ENCODE data around the gene C1QTNF7. TPM values are rescaled to one million over a fixed set of nuclear protein-coding genes. Genes with fewer than 3 reads are reported as not detected.

The C1QTNF7 gene
- total and polyA plus RNA-seq, 12 donors = 0.30 to 2.7 (median 1.5) TPM

- H3K27me3 ChIP-seq = no peaks in the 10 kb centered on the region
- no peak overlapping the region for H3K27ac ChIP-seq
- whole genome bisulfite sequencing, 2 donors = 70 to 81% methylated on average over 2 of the region's 2 CpGs
- H3K9me3 ChIP-seq = no peaks in the 10 kb centered on the region
- no peak for ATAC-seq
- TF ChIP-seq, protein P1, sequence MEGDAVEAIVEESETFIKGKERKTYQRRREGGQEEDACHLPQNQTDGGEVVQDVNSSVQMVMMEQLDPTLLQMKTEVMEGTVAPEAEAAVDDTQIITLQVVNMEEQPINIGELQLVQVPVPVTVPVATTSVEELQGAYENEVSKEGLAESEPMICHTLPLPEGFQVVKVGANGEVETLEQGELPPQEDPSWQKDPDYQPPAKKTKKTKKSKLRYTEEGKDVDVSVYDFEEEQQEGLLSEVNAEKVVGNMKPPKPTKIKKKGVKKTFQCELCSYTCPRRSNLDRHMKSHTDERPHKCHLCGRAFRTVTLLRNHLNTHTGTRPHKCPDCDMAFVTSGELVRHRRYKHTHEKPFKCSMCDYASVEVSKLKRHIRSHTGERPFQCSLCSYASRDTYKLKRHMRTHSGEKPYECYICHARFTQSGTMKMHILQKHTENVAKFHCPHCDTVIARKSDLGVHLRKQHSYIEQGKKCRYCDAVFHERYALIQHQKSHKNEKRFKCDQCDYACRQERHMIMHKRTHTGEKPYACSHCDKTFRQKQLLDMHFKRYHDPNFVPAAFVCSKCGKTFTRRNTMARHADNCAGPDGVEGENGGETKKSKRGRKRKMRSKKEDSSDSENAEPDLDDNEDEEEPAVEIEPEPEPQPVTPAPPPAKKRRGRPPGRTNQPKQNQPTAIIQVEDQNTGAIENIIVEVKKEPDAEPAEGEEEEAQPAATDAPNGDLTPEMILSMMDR (IDR thresholded peaks at IDR 0.05) = no peak
- peaks cover 0 to 40% (median 23%) of the 10 kb centered on the region in 9 donors for H3K4me1 ChIP-seq
- no peak for DNase-seq
- no peak overlapping the region for H3K4me3 ChIP-seq
- intact Hi-C loops (cut with DNase I) = no loop called here
- H3K36me3 ChIP-seq = no peaks in the 10 kb centered on the region
These were observed 24.9 kb upstream of the C1QTNF7 start for GRCh38 chr4:15402974-15403373.

DNA sequence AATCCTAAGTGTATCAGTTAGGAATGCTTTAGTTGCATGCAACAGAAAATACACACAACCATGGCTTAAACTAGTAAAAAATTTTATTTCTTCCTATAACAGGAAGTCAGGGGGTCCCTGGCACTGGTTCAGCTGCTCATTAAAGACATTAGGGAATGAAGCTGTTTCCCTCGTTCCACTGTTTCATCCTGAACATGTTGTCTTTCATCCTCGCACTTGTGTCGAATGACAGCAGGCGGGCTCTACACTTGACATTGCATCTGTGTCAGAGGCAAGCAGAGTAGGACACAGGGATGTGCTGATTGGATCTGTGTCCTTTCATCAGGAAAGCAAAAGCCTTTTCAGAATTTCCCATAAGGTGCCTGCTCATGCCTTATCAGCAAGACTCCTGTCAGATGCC, 22.8 kb upstream of the C1QTNF7 start:
- WGBS, 2 donors = 46 to 49% methylated on average over 4 of the region's 4 CpGs
- DNase-seq (no peak), ATAC-seq (peak in 2 of 8 donors; percentile 8 to 52)

DNA sequence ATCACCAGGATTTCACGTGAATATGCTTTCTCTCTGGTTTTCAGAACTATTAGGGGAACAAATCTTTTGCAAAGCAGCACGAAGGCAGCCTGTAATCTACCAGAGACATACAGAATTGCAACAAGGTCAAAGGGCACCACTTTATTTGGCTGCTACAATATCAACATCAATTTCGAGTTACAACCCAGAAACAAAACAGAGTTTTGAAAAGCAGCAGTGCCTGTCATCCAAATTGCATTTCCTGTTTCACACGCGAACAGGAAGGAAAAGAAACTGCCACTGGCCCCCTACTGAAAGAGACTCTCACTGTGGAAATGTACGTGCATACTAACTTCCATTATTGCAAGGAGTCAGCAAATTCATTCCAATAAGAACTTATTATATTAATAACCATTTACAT, 17.1 kb upstream of the C1QTNF7 start:
- peak overlapping the region in 2 of 10 donors; percentile 27 to 64 for H3K27ac ChIP-seq
- no peak for ATAC-seq

More for the DNA sequence above, 22.8 kb upstream of the C1QTNF7 start:
- Histone ChIP-seq H3K27me3 (no peaks in the 10 kb centered on the region), H3K27ac (no peak overlapping the region), H3K4me1 (peaks cover 0 to 35% (median 22%) of the 10 kb centered on the region in 9 donors), H3K36me3 (no peaks in the 10 kb centered on the region), H3K9me3 (no peaks in the 10 kb centered on the region), H3K4me3 (no peak overlapping the region)
- TF ChIP-seq, protein P1 (IDR thresholded peaks at IDR 0.05) = no peak
- intact Hi-C loops (cut with DNase I) = loop anchor here in 1 of 10 donors (5.0 kb wide), 1 partner anchor 47 kb away; no protein-coding TSS in a partner anchor

GRCh38 chr4:15412461-15412860, 15.4 kb upstream of the C1QTNF7 start:
- Histone ChIP-seq H3K4me3 (no peak overlapping the region), H3K27me3 (no peaks in the 10 kb centered on the region), H3K9me3 (no peaks in the 10 kb centered on the region), H3K36me3 (no peaks in the 10 kb centered on the region), H3K4me1 (peaks cover 0 to 52% (median 18%) of the 10 kb centered on the region in 9 donors), H3K27ac (no peak overlapping the region)
- intact Hi-C loops (cut with DNase I) = loop anchor here in 1 of 10 donors (5.0 kb wide), 1 partner anchor 45 kb away; no protein-coding TSS in a partner anchor
- WGBS, 2 donors = 93 to 96% methylated on average over 5 of the region's 5 CpGs
- no peak for DNase-seq
- TF ChIP-seq, protein P1 (IDR thresholded peaks at IDR 0.05) = no peak
- no peak for ATAC-seq

More for the DNA sequence above, 17.1 kb upstream of the C1QTNF7 start:
- Histone ChIP-seq H3K9me3 (no peaks in the 10 kb centered on the region), H3K27me3 (no peaks in the 10 kb centered on the region), H3K36me3 (no peaks in the 10 kb centered on the region), H3K4me3 (no peak overlapping the region), H3K4me1 (peaks cover 0 to 41% (median 18%) of the 10 kb centered on the region in 9 donors)
- intact Hi-C loops (cut with DNase I) = loop anchor here in 1 of 10 donors (5.0 kb wide), 1 partner anchor 47 kb away; no protein-coding TSS in a partner anchor
- no peak for DNase-seq
- TF ChIP-seq, protein P1 (IDR thresholded peaks at IDR 0.05) = no peak
- 34 to 51% methylated on average over 6 of the region's 6 CpGs for WGBS, 2 donors
